ENCODE measurements around the gene RBM44.

RBM44 gene

GRCh38 chr2:237820421-237820820, 21.8 kb downstream of the RBM44 start:
- TF ChIP-seq GATA3 (IDR thresholded peaks at IDR 0.05; ENCODE audit: low read depth, low read length) (no peak), GATA2 (IDR thresholded peaks at IDR 0.05; ENCODE audit: low read depth, low read length) (no peak)

GRCh38 chr2:237823544-237823943, 25.0 kb downstream of the RBM44 start:
- TF ChIP-seq GATA2 (IDR thresholded peaks at IDR 0.05; ENCODE audit: low read depth, low read length) (no peak), GATA3 (IDR thresholded peaks at IDR 0.05; ENCODE audit: low read depth, low read length) (no peak)

GRCh38 chr2:237824085-237824484, 25.5 kb downstream of the RBM44 start:
- no peak for TF ChIP-seq GATA3 (IDR thresholded peaks at IDR 0.05; ENCODE audit: low read depth, low read length)
- TF ChIP-seq GATA2 (IDR thresholded peaks at IDR 0.05; ENCODE audit: low read depth, low read length) = no peak

DNA sequence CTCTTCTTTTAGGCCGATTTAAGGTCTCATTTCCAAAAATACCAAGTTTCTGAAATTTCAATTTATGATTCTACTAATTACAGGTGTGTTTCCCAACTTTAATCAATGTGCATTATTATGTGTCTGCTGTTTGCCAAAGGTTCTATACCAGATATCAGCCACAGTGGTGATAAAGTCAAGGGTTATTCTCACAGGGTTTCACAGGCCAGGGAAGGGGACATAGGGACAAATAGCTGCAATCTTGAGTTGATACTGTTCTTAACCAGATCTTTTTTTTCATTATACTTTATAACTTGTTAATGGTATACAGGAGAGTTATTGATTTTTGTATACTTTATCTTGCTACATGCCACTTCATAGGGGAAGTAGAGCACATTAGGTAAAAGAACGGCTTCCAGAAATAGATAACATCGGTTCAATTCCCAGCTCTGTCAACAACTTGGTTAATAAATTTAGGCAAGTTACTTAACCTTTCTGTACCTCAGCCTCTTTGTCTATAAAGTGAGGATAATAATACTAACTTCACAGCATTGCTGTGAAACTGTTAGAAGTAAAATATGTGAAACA, 28.9 kb downstream of the RBM44 start:
- TF ChIP-seq GATA3 (IDR thresholded peaks at IDR 0.05; ENCODE audit: low read depth, low read length) (no peak), GATA2 (IDR thresholded peaks at IDR 0.05; ENCODE audit: low read depth, low read length) (no peak)

- TF ChIP-seq GATA2 (IDR thresholded peaks at IDR 0.05; ENCODE audit: low read depth, low read length) (no peak), GATA3 (IDR thresholded peaks at IDR 0.05; ENCODE audit: low read depth, low read length) (no peak)
These were observed 31.9 kb downstream of the RBM44 start for GRCh38 chr2:237830522-237830921.

DNA sequence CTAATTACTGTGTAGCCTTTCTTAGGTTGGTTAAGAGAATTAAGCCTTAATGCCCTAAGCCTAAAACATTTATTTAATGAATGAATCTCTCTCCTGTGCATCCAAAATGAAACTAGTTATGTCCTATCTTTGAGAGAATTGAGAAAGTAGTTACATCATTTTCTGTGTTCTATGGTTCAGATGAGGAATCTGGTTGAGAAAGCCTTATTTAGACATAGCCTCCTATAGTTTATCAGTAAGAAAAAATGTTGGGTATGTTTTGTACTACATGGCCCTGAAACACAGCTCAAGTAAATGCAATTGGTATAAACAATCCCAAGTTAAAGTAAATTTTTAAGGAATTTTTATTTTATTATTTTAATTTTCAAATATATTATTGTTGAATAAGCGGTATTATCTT, 35.0 kb downstream of the RBM44 start:
- TF ChIP-seq GATA2 (IDR thresholded peaks at IDR 0.05; ENCODE audit: low read depth, low read length) (no peak), GATA3 (IDR thresholded peaks at IDR 0.05; ENCODE audit: low read depth, low read length) (no peak)

DNA sequence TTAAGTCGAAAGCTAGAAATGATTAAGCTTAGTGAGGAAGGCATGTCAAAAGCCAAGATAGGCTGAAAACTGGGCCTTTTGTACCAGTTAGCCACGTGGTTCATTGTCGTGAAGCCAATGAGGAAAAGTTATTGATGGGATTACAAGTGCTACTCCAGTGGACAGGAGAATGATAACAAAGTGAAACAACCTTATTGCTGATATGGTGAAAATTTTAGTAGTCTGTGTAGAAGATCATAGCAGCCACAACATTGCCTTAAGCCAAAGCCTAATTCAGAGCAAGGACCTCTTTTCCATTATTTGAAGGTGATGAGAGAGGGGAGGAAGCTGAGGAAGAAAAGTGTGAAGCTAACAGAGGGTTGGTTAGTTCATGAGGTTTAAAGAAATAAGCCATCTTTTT, 36.8 kb downstream of the RBM44 start:
- TF ChIP-seq GATA2 (IDR thresholded peaks at IDR 0.05; ENCODE audit: low read depth, low read length) = no peak

DNA sequence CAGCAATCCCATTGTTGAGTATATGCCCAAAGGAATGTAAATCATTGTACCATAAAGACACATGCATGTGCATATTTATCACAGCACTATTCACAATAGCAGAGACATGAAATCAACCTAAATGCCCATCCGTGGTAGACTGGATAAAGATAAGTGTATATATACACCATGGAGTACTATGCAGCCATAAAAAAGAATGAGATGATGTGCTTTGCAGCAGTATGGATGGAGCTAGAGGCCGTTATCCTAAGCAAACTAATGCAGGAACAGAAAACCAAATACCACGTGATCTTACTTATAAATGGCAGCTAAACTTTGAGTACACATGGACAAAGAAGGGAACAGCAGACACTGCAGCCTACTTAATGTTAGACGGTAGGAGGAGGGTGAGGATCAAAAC, 42.5 kb downstream of the RBM44 start:
- no peak for TF ChIP-seq GATA3 (IDR thresholded peaks at IDR 0.05; ENCODE audit: low read depth, low read length)
- no peak for TF ChIP-seq GATA2 (IDR thresholded peaks at IDR 0.05; ENCODE audit: low read depth, low read length)

- TF ChIP-seq GATA3 (IDR thresholded peaks at IDR 0.05; ENCODE audit: low read depth, low read length) (no peak), GATA2 (IDR thresholded peaks at IDR 0.05; ENCODE audit: low read depth, low read length) (no peak)
These were observed 55.7 kb downstream of the RBM44 start for GRCh38 chr2:237854295-237854694.

DNA sequence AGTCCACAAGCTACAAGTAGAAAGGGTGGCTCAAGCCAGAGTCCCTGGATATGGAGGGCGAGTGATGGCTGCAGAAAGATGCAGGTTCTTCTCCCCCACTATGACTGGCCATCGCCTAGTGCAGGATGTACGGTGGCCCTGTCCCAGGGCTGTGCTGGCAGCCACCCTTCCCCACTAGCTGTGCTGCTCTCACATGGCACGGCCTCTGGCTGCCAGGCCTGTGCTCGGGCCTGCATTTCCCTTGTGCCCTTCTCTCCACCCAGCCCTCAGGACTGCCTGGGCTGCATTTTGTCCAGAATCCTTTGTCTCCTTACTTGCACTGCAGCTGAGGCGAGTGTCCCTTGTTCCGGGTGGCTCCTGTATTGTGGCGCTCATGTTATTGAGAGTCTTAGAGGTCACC, 59.2 kb downstream of the RBM44 start:
- TF ChIP-seq GATA2 (IDR thresholded peaks at IDR 0.05; ENCODE audit: low read depth, low read length) = no peak
- no peak for TF ChIP-seq GATA3 (IDR thresholded peaks at IDR 0.05; ENCODE audit: low read depth, low read length)

DNA sequence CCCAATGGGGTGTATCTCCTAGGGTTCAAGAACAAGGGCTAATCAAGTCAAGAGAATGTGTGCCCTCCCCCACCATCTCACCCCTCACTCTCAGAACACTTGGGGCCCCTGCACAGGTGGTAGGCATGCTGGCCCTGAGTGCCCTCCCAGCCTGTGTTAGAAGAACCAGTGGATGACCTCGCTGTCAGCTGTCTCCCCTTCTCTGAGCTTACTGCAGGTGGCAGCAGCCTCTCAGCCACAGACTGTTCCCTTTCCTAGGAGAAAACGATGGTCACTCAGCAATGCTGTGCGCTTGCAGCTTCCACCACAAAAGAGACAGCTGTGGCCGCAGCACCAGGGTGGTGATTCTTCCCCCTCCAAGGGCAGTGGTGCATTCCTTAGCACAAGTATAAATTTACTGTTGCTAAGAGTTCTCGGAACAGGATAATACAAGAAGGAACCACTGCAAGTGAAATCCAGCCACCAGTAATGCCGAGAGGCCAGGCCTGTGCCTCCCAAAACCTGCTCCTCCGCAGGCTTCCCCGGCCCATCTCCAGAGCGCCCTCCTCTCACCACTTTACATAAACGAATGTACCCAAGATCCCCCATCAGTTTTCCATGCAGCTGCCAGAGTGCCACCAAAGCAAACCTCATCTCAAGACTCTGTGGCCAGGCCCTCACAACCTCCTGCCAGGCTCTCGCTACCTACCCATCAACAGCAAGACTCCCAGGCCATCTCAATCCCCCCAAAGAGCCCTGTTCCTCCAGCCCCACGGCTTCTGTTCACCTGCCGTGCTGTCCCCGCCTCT, 59.9 kb downstream of the RBM44 start:
- TF ChIP-seq GATA3 (IDR thresholded peaks at IDR 0.05; ENCODE audit: low read depth, low read length) = no peak
- no peak for TF ChIP-seq GATA2 (IDR thresholded peaks at IDR 0.05; ENCODE audit: low read depth, low read length)

DNA sequence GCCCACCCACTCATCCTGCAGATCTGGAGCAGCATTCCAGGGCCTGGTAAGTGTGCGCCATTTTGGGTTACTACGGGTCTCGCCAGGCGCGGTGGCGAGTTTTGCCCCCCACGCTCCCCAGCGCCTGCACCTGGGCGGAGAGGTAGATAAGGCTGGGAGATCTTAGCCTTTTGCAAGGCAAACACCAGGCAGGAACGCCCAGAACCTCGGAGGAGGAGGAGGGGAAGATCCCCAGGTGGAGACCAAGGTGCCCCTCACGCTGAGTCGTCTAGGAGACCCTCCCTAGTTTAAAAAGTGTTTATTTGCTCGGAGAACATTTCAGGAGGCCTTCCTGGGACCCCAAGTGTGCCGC, 60.5 kb downstream of the RBM44 start:
- no peak for TF ChIP-seq GATA2 (IDR thresholded peaks at IDR 0.05; ENCODE audit: low read depth, low read length)
- TF ChIP-seq GATA3 (IDR thresholded peaks at IDR 0.05; ENCODE audit: low read depth, low read length) = no peak

DNA sequence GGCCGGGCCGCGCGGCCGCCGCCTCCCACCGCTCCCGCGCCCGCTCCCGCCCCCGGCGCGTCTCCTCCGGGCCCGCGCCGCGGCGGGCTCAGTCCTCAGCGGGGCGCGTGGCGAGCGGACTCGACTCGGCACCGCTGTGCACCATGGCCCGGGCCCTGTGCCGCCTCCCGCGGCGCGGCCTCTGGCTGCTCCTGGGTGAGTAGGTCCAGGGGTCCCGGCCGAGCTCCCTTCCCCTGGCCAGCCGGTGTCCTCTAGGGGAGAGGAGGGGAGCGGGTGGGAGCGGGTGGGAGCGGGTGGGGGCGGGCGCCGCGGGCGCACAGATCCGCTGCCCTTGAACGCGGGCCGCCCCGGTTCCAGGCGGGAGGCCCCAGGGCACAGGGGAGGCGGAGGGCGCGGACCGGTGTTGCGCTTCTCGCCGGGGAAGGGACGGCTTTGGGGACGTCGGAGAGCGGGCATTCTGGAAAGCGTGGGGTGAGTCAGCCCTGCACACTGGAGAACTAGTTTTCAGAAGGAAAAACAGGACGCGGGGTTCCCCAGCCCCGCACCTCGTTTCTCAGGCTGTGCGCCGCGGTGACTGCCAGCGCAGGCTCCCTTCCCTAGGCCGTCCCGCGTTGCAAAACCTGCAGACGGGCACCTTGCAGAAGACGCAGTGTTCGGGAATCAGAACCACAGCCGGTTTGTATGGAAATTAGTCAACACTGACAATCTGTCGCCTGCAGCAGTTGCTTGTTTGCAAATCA, 61.1 kb downstream of the RBM44 start, which contains the start of gene RAMP1:
Gene RAMP1, plus strand, starts transcription at position 91 of the 740 bp plus-strand sequence. Its CDS starts 53 bp downstream, at position 144.
- TF ChIP-seq GATA2 (IDR thresholded peaks at IDR 0.05; ENCODE audit: low read depth, low read length) = no peak
- no peak for TF ChIP-seq GATA3 (IDR thresholded peaks at IDR 0.05; ENCODE audit: low read depth, low read length)

- TF ChIP-seq GATA3 (IDR thresholded peaks at IDR 0.05; ENCODE audit: low read depth, low read length) = no peak
- no peak for TF ChIP-seq GATA2 (IDR thresholded peaks at IDR 0.05; ENCODE audit: low read depth, low read length)
These were observed 61.8 kb downstream of the RBM44 start for GRCh38 chr2:237860273-237860935.

Data from SH-SY5Y (cell line).